Gastroesophageal sphincter (tissue), 4 donors: ENCODE results near the gene RND1. TPM values are rescaled to one million over a fixed set of nuclear protein-coding genes. Genes with fewer than 3 reads are reported as not detected.

Experiments
- ATAC-seq: fragments of 150-250 bp; one replicate; pipeline ENCODE4 v1.9.1; 2016; ENCODE audit warnings: mild to moderate bottlenecking, moderate library complexity
- H3K27ac ChIP-seq, 4 donors: fragments of 200-600 bp; sonication (generic) in 3 of 4; 1 replicate in 3 of 4; 2 replicates in 1 of 4; pipeline ENCODE4 v1.5.1; 2016 to 2019
- H3K27me3 ChIP-seq: fragments of 200-600 bp; sonication (generic); one replicate; pipeline ENCODE4 v1.5.1; 2019
- H3K36me3 ChIP-seq, 2 donors: fragments of 200-600 bp; sonication (generic); one replicate each; pipeline ENCODE4 v1.5.1; 2019; ENCODE audit warnings: control low read depth in 1 of 2
- H3K4me1 ChIP-seq, 3 donors: fragments of 200-600 bp; sonication (generic); 1 replicate in 2 of 3; 2 replicates in 1 of 3; pipeline ENCODE4 v1.5.1; 2016 to 2019; ENCODE audit warnings: control low read depth in 2 of 3
- H3K4me3 ChIP-seq, 2 donors: fragments of 200-600 bp; sonication (generic); one replicate each; pipeline ENCODE4 v1.5.1; 2019; ENCODE audit warnings: mild to moderate bottlenecking in 1 of 2, moderate library complexity in 1 of 2
- H3K9me3 ChIP-seq, 3 donors: fragments of 200-600 bp; sonication (generic); one replicate each; pipeline ENCODE4 v1.5.1; 2017 to 2019; ENCODE audit warnings: control low read depth in 2 of 3
- EP300 ChIP-seq: sonication (generic); formaldehyde crosslinking; IDR thresholded peaks from one replicate; pipeline ENCODE4 v1.6.1; 2017; ENCODE audit warnings: antibody characterized with exemption, mild to moderate bottlenecking
- POLR2A ChIP-seq, 2 donors: fragments of 450-650 bp; IDR thresholded peaks; one replicate each; pipeline ENCODE4 v1.6.1; 2017; ENCODE audit warnings: antibody characterized with exemption in 2 of 2, mild to moderate bottlenecking in 2 of 2, moderate library complexity in 1 of 2
- POLR2AphosphoS5 ChIP-seq: sonication (generic); formaldehyde crosslinking; IDR thresholded peaks from one replicate; pipeline ENCODE4 v1.6.1; 2017; ENCODE audit warnings: antibody characterized with exemption
- WGBS, 2 donors: methylation state at CpG; one replicate each; pipeline ENCODE4 v1.1.5; 2018; ENCODE audit warnings: low coverage in 1 of 2; 5-methylcytosine and 5-hydroxymethylcytosine counted together
- total RNA-seq, 4 donors: library from RNA; depleted of rRNA; stranded (reverse); fragments of >200 nt; gene quantifications; one replicate each; pipeline ENCODE4 v1.1.0, GENCODE V29; 2016
- TF ChIP-seq, protein P1 (sequence below), 4 experiments: fragments of 200-600 bp in 2 of 4; fragments of 450-650 bp in 2 of 4; sonication (generic) in 1 of 4; IDR thresholded peaks; one replicate each; pipeline ENCODE4 v1.5.1; 2017 to 2019; ENCODE audit warnings: antibody characterized with exemption in 4 of 4, mild to moderate bottlenecking in 2 of 4, moderate library complexity in 2 of 4

Gene RND1
- total RNA-seq, 4 donors from 2014 or later: 0.19 to 1.9 TPM; not detected in 2

DNA sequence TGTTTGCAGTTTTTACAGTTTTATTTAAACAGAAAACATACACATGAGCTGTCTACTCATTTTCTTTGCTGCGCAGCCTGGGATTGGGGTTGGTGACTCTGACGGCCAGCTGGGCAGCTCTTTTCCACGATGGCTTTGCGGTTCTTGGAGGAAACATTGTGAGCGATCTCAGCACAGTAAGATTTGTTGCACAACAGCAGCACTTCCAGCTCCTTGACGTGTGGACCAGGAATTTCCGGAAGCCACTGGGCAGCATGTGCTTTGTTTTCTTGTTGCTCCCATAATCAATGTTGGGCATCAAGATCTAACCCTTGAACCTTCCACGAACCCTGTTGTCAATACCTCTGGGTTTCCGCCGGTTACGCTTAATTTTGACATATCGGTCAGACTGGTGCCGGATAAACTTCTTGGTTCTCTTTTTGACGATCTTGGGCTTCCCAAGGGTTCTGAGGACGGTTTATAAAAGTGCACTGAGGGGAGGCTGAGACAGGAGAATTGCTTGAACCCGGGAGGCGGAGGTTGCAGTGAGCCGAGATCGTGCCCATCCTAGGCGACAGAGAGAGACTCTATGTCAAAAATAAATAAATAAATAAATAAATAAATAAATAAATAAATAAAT, 37.8 kb upstream of the RND1 start:
- WGBS, 2 donors: 48 to 60% methylated on average over 12 of the region's 20 CpGs
- no peaks in the 10 kb centered on the region for H3K36me3 ChIP-seq
- no peaks in the 10 kb centered on the region for H3K9me3 ChIP-seq
- TF ChIP-seq EP300 (no peak), POLR2A (IDR thresholded peaks at IDR 0.05) (no peak), POLR2AphosphoS5 (no peak)
- TF ChIP-seq, protein P1, sequence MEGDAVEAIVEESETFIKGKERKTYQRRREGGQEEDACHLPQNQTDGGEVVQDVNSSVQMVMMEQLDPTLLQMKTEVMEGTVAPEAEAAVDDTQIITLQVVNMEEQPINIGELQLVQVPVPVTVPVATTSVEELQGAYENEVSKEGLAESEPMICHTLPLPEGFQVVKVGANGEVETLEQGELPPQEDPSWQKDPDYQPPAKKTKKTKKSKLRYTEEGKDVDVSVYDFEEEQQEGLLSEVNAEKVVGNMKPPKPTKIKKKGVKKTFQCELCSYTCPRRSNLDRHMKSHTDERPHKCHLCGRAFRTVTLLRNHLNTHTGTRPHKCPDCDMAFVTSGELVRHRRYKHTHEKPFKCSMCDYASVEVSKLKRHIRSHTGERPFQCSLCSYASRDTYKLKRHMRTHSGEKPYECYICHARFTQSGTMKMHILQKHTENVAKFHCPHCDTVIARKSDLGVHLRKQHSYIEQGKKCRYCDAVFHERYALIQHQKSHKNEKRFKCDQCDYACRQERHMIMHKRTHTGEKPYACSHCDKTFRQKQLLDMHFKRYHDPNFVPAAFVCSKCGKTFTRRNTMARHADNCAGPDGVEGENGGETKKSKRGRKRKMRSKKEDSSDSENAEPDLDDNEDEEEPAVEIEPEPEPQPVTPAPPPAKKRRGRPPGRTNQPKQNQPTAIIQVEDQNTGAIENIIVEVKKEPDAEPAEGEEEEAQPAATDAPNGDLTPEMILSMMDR (IDR thresholded peaks at IDR 0.05): no peak
- peak overlapping the region in 1 of 2 donors; percentile 37 for H3K4me3 ChIP-seq
- H3K27me3 ChIP-seq: no peaks in the 10 kb centered on the region
- H3K4me1 ChIP-seq: peaks cover 0 to 13% (median 0%) of the 10 kb centered on the region in 3 donors
- ATAC-seq: no peak
- H3K27ac ChIP-seq: no peak overlapping the region

DNA sequence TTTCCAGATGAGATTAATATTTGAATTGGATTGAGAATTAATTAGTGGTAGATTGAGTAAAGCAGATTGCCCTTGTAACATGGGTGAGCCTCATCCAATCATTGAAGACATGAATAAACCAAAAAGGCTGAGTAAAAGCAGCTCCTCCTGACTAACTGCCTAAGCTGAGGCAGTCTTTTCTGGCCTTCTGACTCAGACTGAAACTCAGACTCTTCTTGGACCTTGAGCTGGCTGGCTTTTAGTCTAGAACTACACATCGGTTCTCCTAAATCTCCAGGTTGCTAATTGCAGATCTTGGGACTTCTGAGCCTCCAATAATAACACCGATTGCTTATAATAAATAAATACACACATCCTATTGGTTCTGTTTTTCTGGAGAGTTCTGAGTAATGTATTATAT, 35.6 kb upstream of the RND1 start:
- no peak overlapping the region for H3K27ac ChIP-seq
- peaks cover 10% of the 10 kb centered on the region for H3K27me3 ChIP-seq
- no peak overlapping the region for H3K4me3 ChIP-seq
- no peaks in the 10 kb centered on the region for H3K9me3 ChIP-seq
- H3K36me3 ChIP-seq: no peaks in the 10 kb centered on the region
- peaks cover 0 to 13% (median 0%) of the 10 kb centered on the region in 3 donors for H3K4me1 ChIP-seq
- 79% methylated on average over 2 of the region's 2 CpGs for WGBS, 2 donors
- no peak for ATAC-seq
- no peak for TF ChIP-seq POLR2AphosphoS5
- no peak for TF ChIP-seq POLR2A (IDR thresholded peaks at IDR 0.05)
- TF ChIP-seq, protein P1 (IDR thresholded peaks at IDR 0.05): no peak
- no peak for TF ChIP-seq EP300

DNA sequence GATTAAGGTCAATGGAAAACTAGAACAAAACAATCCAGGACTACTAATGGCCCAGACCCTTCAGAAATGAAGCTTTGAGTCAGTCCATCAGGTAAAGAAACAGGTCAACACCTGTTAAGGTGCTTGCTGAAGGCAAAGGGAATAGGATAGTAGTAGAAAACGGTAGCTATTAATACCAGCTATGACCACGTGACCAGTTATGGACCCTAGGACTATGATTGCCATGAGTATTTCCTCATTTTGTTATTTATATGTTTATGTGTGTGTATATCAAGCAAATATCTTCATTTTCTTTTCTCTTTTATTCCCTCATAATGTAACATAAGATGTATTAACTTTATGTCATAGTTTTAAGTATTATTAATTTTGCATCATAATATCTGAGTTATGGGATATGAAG, 34.0 kb upstream of the RND1 start:
- no peak for ATAC-seq
- 61 to 72% methylated on average over 2 of the region's 2 CpGs for WGBS, 2 donors

DNA sequence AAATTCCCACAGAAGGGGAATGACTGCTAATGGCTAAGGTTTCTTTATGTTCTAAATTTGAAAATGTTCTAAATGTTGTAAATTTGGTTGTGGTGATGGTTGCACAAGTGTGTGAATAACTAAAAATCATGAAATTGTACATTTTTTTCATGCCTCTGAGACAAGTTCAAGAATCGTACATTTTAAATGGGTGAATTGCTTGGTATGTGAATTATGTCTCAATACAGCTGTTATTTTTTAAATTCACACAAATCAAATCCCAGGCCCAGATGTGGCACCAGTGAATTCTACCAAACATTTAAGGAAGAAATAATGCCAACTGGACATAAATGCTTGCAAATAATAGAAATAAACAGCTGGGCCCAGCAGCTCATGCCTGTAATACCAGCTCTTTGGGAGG, 28.6 kb upstream of the RND1 start:
- no peak for ATAC-seq
- no peaks in the 10 kb centered on the region for H3K36me3 ChIP-seq
- WGBS, 2 donors: 55 to 71% methylated on average over 1 of the region's 1 CpG
- no peak overlapping the region for H3K4me3 ChIP-seq
- H3K4me1 ChIP-seq: peaks cover 0 to 12% (median 0%) of the 10 kb centered on the region in 3 donors
- H3K27ac ChIP-seq: no peak overlapping the region
- H3K9me3 ChIP-seq: no peaks in the 10 kb centered on the region
- H3K27me3 ChIP-seq: peaks cover 38% of the 10 kb centered on the region
- TF ChIP-seq, protein P1 (IDR thresholded peaks at IDR 0.05): no peak
- TF ChIP-seq EP300: no peak
- no peak for TF ChIP-seq POLR2A (IDR thresholded peaks at IDR 0.05)
- no peak for TF ChIP-seq POLR2AphosphoS5

More for the DNA sequence above, 34.0 kb upstream of the RND1 start:
- H3K27me3 ChIP-seq: peaks cover 20% of the 10 kb centered on the region
- H3K4me3 ChIP-seq: no peak overlapping the region
- peaks cover 0 to 13% (median 0%) of the 10 kb centered on the region in 3 donors for H3K4me1 ChIP-seq
- no peak overlapping the region for H3K27ac ChIP-seq
- TF ChIP-seq POLR2AphosphoS5 (no peak), EP300 (no peak), POLR2A (IDR thresholded peaks at IDR 0.05) (no peak)
- TF ChIP-seq, protein P1 (IDR thresholded peaks at IDR 0.05): no peak
- no peaks in the 10 kb centered on the region for H3K9me3 ChIP-seq
- H3K36me3 ChIP-seq: no peaks in the 10 kb centered on the region
